Activated effector memory CD4-positive, alpha-beta T cell treated with anti-CD3 and anti-CD28 coated beads, Interleukin-2, amount 50 U/mL, for 16 hours (primary cell): Measurements from ENCODE around the gene KIAA1328.

Experiments used
- DNase-seq: peaks from one replicate; pipeline ENCODE4 v3.0.0-alpha.2; 2020

Gene KIAA1328

DNA sequence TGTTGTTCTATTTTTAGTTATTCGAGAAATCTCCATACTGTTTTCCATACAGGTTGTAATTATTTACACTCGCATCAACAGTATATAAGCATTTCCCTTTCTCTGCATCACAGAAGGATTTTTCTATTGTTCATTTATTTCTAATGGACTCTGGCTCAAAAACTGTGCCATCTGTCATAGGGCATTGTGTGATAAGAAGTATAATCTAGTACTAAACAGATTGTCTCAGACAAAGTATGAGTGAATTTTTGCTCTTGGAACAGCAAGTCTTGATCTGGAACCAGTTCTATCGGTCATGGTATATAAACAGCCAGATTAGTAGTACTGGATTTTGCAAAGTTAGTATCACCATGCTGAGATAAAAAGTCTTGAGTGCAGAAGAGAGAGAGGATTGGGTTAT lies 145.8 kb downstream of the KIAA1328 start:
- DNase-seq: no peak

DNA sequence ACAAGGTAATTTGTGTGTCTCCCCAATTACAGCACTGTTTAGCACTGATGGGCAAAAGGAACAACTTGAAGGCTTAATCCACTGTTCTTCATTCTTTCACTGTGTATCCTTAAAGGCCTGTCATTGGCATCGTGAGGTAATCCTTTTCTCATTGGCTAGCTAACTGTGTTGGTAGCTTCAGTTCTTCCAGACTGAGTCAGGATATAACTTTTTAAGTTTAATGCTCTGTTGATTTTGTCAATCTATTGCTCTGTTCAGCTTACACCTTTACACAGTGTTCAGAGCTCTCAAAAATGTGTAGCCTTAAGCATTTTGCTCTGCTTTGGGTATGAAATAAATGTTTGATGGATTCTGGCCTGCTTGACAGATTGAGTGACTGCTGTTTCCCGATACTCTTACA lies 148.2 kb downstream of the KIAA1328 start:
- no peak for DNase-seq

DNA sequence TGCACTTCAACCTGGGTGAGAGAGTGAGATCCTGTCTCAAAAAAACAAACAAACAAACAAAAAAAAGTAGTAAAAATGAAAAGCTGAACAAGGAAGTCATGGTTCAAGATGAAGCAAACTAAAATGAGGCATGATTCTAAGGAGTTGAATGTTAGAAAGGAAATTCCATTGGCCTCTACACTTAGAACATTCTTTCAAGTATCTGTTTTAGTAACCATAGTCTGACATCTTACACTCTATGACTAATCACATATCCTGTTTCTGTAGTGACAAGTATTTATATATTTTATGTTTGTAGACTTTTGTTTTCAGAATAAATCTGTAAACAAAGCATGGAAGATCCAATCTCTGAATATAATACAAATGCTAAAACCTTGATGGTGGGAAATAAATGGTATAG lies 164.1 kb downstream of the KIAA1328 start:
- DNase-seq: no peak

DNA sequence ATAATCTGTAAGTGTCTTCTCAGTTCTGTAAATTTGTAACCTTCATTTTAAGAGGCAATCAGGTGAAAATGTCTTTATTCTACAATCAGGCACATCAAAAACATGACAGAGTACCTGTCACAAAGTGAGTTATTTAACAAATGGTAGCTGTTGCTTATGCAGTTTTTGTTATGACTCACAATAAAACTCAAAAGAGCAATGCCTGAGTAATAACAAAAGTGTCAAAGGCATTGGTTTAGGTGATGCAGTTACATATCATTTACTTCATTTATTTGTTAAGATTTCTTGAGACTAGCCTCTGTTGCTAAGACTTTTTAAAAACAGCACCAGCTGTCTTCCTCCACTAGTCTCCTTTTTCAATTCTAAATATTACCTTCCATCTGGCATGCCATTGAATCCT lies 177.8 kb downstream of the KIAA1328 start:
- DNase-seq: no peak

DNA sequence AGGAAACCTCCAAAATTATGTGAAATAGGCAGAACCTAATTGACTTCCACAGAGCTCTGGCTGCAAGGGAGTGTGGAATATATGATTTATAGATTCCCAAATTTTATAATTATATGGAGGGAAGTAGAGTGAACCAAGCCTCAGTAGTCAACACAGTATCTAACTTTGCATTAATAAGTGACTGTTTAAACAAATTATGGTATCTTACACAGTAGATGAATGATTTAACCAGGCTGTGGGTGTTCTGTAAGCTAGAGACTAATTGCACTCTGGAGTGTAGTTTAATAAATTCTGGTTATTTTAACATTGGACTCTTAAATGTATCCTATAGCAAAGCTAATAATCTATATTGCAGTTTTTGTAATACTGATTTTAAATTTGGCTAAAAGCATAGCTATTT lies 183.5 kb downstream of the KIAA1328 start:
- DNase-seq: no peak

DNA sequence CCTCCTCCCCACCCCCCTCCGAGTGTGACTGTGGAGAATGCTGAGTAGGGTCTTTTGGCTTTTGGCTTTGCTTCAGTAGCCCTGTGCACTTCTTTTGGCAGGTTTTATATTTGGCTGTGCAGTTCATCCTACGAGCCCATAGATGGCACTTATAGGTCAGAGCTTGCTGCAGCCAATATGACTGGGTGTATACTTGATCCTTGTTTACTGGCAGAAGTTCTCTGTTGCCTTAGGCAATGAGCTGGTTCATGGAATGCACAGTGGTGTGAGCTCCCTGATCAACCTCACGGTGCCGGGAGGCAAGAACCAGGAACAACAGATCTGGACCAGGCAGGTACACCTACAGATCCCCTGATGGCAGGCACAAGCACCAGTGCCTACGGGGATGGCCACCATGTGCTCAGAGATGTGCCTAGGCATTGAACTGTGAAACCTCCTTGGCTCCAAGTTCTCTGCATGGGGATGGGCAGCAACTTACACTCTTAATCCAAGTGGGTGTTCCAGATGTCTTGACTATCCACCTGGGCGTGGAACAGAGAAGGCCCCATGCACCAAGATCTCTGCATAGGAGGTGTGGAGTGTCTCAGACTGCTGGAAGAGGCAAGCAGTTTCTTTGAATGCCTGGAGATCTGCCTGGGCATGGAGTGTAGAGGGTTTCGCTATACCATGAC lies 190.4 kb downstream of the KIAA1328 start:
- DNase-seq: no peak

DNA sequence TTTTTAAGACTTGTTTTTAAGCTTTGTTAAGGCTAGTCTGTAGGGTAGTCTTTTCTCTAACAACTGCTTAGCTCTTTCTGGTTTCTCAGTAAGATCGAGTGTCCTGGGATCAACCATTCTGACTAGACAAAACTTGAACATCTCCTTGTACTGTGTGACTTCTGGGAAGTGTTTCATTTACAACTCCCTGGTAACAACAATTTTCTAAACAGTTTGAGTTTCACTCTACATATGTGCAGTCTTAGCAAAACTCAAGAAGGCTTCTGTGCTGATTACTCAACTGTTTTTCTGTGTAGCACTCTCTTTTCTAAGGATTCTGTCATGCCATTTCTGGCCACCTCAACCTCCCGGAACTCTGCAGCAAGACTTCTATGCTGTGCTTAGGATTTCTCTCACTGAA lies 204.5 kb downstream of the KIAA1328 start:
- no peak for DNase-seq

DNA sequence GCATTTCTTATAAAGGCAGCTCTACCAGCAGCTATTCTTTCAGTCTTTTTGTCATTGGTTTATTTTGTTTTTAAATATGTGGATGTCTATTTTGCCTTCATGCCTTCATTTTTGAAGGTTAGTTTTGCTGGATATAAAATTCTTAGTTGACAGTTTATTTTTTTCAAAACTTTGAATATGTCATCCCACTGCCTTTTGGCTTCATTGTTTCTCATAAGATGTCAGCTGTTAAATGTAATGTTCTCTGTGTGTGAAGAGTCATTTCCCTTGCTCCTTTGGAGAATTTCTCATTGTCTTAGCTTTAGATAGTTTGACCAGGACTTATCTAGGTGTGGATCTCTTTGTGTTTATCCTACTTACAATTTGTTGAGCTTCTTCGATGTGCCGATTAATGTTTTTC lies 213.5 kb downstream of the KIAA1328 start:
- DNase-seq: no peak

DNA sequence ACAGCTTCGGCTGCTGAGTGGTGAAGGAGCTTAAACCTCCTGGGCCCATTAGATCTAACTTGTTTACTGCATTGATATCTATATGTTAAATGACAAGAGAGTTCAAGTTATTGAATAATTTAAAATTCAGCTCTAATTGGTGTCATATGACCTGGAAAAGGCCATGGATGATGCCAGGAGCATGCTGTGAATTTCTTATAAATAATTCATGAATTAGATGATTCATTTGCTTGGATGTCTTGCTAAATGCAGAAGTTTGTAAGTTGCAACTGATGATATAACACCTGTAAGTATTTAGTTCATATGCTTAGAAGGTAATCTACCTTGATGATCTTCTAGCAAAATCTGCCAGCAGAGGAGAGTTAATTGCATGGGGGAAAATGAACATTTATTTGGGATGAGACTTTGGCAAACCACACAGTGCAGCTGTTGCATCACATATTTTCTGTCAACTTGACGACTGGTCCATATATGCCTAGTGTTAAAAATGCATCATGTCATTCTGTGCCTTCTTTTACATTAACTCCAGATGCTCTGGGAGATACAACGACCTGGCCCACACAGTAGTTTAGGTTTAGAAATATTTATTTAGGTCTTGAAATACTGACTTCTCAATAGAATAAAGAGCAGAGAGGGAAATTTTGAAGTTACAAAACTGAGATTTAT lies 226.3 kb downstream of the KIAA1328 start:
- no peak for DNase-seq

DNA sequence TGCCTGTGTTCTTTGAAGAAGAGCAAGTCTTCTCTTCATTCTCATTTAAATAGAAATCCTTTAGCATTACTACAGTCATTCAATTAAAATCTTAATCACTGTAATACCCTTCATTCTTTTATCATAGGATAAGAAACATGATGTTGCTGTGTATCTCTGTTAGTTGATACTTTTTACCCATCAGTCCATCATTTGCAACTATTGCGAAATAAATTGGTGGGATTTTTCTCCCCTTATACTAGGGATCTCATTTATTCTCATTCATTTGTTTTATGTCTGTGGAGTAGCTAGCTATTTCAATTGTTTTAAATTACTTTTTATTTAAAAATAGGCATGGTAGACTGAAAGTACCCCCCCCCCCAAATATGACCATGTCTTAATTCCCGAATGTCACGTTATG lies 235.3 kb downstream of the KIAA1328 start:
- DNase-seq: no peak

DNA sequence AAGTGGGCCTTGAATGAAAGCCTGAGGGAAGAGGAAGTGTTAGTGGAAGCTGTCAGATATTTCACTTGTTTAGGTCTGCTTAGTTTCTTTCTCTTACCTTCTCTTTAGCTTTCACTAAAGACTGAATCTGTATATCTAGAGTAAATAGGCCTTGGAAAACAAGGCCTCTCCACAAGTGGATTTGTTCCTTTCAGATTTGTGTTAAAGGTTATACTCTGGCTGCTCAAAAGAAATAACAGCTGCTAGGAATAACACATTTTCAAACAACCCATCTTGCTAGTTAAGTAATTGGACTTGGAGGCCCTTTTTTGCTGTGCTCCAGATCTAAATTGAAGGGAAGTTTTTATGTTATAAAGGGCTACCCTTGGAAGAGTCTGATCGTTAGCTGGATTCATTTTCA lies 236.3 kb downstream of the KIAA1328 start:
- no peak for DNase-seq

DNA sequence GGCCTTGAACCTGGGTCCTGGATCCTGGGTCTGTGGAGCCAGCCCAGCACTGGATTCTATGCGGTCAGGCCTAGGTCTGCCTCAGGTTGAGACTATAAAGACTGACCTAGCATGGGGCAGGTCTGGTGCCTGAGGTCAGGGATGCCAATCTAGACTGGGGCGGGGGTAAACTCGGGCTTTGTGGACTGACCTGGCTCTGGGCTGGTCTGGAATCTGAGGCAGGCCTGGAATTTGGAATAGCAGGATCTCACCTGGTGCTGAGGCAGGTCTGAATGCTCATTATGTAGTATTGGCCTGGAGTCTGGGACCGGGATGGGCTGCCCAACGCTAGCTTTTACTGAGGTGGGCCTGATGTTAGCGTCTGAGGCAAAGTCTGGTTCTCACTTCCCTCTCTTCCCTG lies 256.0 kb downstream of the KIAA1328 start:
- DNase-seq: no peak

DNA sequence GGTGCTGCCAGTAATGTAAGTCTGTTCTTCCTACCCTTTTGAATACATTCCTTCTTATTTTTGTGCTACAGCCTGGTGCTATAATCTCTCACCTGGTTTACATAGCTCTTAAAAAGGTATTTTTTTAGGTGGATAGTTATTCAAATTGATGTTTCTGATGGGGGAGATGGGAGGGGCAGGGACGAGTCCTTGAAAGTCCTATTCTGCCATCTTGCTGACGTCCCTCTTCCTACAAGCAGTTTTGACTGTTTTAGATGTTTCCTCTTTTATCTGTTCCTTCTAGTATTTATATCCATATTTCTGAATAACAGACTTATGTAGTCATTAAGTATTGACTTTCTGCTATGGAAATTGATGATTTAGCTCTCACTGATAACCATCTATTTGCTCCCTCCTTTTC lies 256.4 kb downstream of the KIAA1328 start:
- no peak for DNase-seq

DNA sequence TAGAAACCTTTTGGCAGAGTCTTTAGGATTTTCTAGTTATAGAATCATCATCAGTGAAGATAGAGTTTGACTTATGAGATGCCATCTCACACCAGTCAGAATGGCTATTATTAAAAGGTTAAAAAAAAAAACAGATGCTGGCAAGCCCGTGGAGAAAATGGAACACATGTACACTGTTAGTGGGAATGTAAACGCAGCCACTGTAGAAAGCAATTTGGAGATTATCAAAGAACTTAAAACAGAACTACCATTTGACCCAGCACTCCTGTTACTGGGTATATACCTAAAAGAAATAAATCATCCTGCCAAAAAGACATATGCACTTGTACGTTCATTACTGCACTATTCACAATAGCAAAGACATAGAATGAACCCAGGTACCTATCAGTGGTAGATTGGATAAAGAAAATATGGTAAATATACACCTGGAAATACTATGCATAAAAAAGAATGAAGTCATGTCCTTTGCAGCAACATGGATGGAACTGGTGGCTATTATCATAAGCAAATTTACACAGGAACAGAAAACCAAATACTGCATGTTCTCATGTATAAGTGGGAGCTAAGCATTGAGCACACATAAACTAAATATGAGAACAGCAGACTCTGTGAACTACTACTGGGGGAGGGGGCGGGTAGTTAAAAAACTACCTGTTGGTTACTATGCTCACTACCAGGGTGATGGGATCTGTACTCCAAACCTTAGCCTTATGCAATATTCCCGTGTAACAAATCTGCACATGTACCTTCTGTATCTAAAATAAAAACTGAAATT lies 279.0 kb downstream of the KIAA1328 start:
- DNase-seq: no peak

DNA sequence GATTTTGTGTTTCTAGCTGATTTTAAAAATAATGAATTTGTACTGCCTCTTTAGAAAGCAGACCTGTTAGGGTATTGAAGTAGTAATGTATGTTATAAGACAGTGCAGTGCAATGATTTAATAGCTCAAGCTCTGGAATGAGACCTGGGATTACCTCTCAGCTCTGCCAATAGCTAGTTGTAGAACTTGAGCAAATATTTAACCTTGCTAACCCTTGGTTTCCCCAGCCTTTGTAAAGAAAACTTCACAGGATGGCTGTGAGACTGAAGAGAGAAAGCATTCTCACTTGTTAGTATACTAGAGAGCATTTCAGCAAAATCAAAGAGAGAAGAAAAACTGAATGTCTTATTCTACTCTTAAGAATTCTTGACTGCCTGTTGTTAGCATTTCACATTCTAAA lies 293.9 kb downstream of the KIAA1328 start:
- DNase-seq: no peak

DNA sequence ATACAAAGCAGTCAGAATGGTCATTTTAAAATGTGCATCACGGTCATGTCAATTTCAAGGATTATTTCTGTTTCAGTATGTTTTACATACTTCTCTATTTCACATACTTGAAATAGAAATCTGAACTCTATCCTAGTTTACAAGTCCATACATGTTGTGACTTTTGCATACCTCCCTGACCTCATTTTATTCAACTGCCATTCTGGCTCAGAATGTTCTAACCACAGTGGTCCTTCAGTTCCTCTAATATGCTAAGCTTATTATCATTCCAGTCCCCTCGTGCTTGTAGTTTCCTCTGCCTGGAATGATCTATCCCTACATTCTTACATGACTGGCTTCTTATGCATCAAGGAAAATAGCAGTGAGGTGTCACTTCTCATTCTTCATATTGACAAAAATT lies 295.6 kb downstream of the KIAA1328 start:
- DNase-seq: no peak

DNA sequence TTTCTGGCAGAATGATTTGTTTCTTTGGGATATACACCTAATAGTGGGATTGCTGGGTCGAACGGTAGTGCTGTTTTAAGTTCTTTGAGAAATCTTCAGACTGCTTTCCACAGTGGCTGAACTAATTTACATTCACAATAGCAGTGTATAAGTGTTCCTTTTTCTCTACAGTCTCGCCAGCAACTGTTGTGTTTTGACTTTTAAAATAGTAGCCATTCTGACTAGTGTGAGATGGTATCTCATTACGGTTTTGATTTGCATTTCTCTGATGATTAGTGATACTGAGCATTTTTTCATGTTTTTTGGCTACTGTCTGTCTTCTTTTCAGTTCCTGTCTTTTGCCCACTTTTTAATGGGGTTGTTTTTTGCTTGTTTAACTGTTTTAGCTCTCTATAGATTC lies 306.2 kb downstream of the KIAA1328 start:
- no peak for DNase-seq

DNA sequence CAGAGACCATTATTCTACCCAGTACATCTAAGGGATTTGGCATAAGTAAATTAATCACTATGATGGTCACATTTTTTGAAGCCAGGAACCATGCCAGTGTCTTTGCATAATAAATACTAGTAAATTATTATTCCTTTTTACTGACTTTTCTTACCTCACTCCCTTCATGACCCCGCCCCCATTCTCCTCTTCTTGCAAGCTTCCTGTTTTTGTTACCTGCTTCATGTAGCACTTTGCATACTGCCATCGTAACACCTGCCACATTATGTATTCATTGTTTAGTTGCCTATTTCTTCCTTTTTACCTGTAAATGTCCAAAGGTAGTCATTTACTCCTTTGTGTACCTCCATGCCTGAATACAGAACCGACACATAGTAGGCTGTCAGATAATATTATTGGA lies 309.5 kb downstream of the KIAA1328 start:
- no peak for DNase-seq

DNA sequence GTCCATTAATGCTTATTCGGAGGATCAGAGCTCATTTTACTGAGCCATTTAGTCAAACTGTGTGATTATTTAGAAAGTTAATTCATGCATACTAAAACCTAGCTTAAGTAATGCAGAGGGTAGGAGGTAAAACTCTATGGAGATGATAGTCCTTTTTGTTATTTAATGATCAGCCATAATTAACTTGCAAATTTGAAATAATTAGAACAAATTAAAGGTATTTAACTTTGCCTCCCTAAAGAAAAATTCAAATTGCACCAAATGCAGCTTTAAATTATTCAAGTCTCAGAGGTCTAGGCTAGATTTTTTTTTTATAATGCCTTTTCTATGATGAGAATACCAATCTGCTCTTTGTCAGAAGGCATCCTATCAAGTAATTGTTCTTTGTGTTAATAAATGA lies 310.9 kb downstream of the KIAA1328 start:
- no peak for DNase-seq

DNA sequence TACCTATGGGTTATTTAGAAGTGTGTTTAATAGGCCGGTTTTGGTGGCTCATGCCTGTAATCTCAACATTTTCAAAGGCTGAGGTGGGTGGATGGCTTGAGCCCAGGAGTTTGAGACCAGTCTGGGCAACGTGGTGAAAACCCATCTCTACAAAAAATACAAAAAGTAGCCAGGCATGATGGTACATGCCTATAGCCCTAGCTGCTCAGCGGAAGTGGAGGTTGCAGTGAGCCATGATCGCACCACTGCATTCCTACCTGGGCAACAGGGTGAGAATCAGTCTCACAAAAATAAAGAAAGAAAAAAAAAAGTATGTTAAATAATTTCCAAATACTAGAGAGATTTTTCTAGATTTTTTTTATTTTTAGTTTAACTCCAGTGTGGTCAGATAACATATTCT lies 316.0 kb downstream of the KIAA1328 start:
- no peak for DNase-seq

DNA sequence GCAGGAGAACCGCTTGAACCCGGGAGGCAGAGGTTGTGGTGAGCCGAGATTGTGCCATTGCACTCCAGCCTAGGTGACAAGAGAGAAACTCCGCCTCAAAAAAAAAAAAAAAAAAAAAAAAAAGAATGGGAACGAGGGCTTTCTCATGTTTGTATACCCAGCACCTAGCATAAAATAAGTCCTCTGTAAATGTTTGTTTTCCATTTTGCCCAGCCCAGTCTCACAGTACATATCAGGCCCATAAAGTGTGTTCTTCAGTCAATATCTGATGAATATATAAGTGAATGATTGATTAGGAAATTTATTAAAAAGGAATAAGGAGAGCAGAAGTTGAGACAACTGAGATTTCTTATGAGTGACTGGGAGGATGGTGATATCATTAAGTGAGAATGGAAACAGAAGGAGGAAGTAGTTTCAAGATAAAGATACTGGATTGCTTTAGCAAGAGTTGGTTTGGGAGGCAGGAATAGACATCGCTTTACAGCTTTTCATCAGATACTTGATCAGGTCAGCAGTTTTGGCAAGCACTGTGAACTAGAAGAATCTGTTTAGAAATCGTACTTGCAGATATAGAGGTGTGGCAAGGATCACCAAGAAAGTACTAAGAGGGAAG lies 327.5 kb downstream of the KIAA1328 start:
- no peak for DNase-seq

DNA sequence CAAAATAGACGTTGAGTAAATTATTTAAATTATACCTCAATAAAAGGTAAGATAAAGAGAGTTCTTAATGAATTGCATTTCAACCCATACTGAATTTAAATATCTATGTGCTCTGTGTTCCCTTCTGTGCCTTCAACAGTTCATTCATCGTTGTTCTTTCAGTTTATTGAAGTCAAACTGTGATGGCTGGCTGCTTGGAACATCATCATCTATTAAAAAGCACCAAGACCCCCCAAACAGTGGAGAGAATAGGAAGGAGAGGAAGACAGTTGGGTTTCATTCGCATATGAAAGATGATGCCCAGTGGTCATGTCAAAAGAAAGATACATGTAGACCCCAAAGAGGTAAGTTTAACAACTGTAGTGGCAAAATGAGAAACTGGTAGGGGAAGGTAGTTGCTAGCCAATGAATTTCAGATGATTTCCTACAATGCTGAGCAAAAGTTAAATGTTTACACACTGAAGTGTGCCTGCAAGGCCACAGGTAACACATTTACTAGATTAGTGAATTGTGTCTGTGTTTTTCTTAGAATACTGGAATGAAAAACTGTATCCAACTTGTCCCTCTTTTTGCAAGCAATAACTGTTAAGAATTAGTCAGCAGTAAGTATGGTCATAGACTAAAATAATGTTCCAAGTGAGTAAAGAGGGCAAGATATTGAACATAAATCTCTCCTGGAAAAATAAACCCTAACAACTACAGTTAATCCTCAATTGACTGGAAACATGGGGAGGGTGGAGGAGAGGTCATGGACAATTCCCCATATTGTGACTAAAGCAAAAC lies 331.3 kb downstream of the KIAA1328 start:
- no peak for DNase-seq

DNA sequence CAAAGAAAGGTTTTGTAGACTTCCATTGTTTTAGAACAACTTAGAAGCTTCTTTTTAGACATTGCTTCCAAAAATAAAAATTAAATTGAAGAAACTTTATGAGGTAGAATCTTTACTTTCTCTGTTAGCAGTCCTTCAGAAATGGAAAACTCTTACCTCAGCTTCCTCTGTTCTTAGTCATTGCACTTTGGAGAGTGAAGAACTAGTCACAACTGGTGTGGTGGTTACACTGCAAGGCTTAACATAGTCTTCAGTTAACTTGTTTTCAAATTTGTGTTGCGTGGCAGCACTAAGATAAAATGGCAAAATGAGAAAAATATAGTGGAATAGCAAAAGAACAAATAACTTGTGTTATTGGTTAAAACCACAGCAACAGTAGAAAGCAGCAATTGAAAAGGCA lies 332.6 kb downstream of the KIAA1328 start:
- no peak for DNase-seq
